Naive thymus-derived CD4-positive, alpha-beta T cell (primary cell): Measurements from ENCODE around the gene BCAS4. TPM values are rescaled to one million over a fixed set of nuclear protein-coding genes. Genes with fewer than 3 reads are reported as not detected.

Experiments used
- ATAC-seq: fragments of 150-1000 bp; cut with Tn5 transposase; 2 replicates; pipeline ENCODE4 v1.10.0; 2021; ENCODE audit warnings: mild to moderate bottlenecking, moderate library complexity
- CTCF ChIA-PET: fragments of 350-600 bp; sonication (Branson Sonifier 250); formaldehyde crosslinking; loops from one replicate; lab custom pipeline; 2021; ENCODE audit warnings: antibody characterized with exemption; lab: Charles Lee
- POLR2A ChIA-PET: fragments of 350-600 bp; sonication (Branson Sonifier 250); formaldehyde crosslinking; loops from one replicate; lab custom pipeline; 2021; ENCODE audit warnings: antibody characterized with exemption, inconsistent platforms; lab: Charles Lee
- DNase-seq, 9 donors: peaks; one replicate each; pipeline versions ENCODE4 v3.0.0 to v3.0.0-alpha.2; 2020 to 2022; ENCODE audit warnings: mixed read lengths in 1 of 9
- H3K27ac ChIP-seq: one replicate; pipeline ENCODE4 v1.7.0; 2013; ENCODE audit warnings: mild to moderate bottlenecking, low read depth, low read length, moderate library complexity
- H3K27me3 ChIP-seq, 2 donors: one replicate each; pipeline ENCODE4 v1.7.0; 2013; ENCODE audit warnings: low read length in 2 of 2, mild to moderate bottlenecking in 2 of 2, moderate library complexity in 2 of 2; ENCODE audit not compliant: control insufficient read depth in 2 of 2, insufficient read depth in 2 of 2
- H3K36me3 ChIP-seq, 3 experiments: 1 replicate in 2 of 3; 2 replicates in 1 of 3; pipeline ENCODE4 v1.7.0; 2013; ENCODE audit warnings: low read length in 3 of 3, mild to moderate bottlenecking in 3 of 3, moderate library complexity in 1 of 3; ENCODE audit not compliant: insufficient read depth in 3 of 3, control insufficient read depth in 2 of 3
- H3K4me1 ChIP-seq, 2 donors: one replicate each; pipeline ENCODE4 v1.7.0; 2013; ENCODE audit warnings: low read length in 2 of 2, mild to moderate bottlenecking in 2 of 2, moderate library complexity in 1 of 2; ENCODE audit not compliant: control insufficient read depth in 2 of 2, insufficient read depth in 2 of 2
- H3K4me3 ChIP-seq: 2 replicates; pipeline ENCODE4 v1.7.0; 2013; ENCODE audit warnings: mild to moderate bottlenecking, low read length
- H3K9me3 ChIP-seq, 3 experiments: 1 replicate in 2 of 3; 2 replicates in 1 of 3; pipeline ENCODE4 v1.7.0; 2013; ENCODE audit warnings: low read length in 3 of 3; ENCODE audit not compliant: control insufficient read depth in 2 of 3
- H3K27ac Mint-ChIP-seq, 9 donors: one replicate each; pipeline ENCODE4 v1.8.0; 2020 to 2022; ENCODE audit warnings: mixed read lengths in 9 of 9, mild to moderate bottlenecking in 8 of 9, moderate library complexity in 5 of 9, inconsistent platforms in 2 of 9
- H3K27me3 Mint-ChIP-seq, 5 donors: one replicate each; pipeline ENCODE4 v1.8.0; 2021 to 2022; ENCODE audit warnings: mixed read lengths in 5 of 5, mild to moderate bottlenecking in 1 of 5
- H3K36me3 Mint-ChIP-seq, 5 donors: one replicate each; pipeline ENCODE4 v1.8.0; 2020 to 2022; ENCODE audit warnings: mixed read lengths in 5 of 5, mild to moderate bottlenecking in 3 of 5, inconsistent platforms in 1 of 5
- H3K4me1 Mint-ChIP-seq, 7 donors: one replicate each; pipeline ENCODE4 v1.8.0; 2020 to 2022; ENCODE audit warnings: mixed read lengths in 7 of 7, mild to moderate bottlenecking in 3 of 7, inconsistent platforms in 1 of 7
- H3K4me3 Mint-ChIP-seq, 10 donors: one replicate each; pipeline ENCODE4 v1.8.0; 2020 to 2022; ENCODE audit warnings: mild to moderate bottlenecking in 10 of 10, mixed read lengths in 10 of 10, moderate library complexity in 6 of 10, inconsistent platforms in 2 of 10
- H3K9me3 Mint-ChIP-seq, 11 donors: one replicate each; pipeline ENCODE4 v1.8.0; 2020 to 2022; ENCODE audit warnings: mixed read lengths in 11 of 11, mild to moderate bottlenecking in 4 of 11, inconsistent platforms in 1 of 11, moderate library complexity in 1 of 11
- intact Hi-C, 2 donors: fragments of 100-400 bp; cut with micrococcal nuclease; formaldehyde crosslinking; loops; one replicate each; pipeline ENCODE4 v1.15.1; 2023
- polyA plus RNA-seq, 2 donors: library from polyadenylated mRNA; unstranded; fragments of 300-500 nt; fragmentation: Illumina TruSeq; gene quantifications; one replicate each; pipeline ENCODE4 v1.2.3, GENCODE V29; 2021
- total RNA-seq, 6 experiments: library from RNA in 5 of 6; stranded (reverse) in 5 of 6; gene quantifications; 1 replicate in 5 of 6; 2 replicates in 1 of 6; pipeline ENCODE4 v1.2.3 and lab custom pipeline; 2021 to 2026

The BCAS4 gene
- total RNA-seq (10 to 100 TPM in 4 of 5 experiments, 1 to 10 TPM in 1; 5.5 to 54.0 (median 45.0) TPM), polyA plus RNA-seq (10 to 100 TPM; 23.3 to 24.1 TPM), total RNA-seq (lab: John Stamatoyannopoulos, UW) (24.6 reads per million, percentile 55 among the genes with 10 or more reads in this experiment)

GRCh38 chr20:50794846-50795634, at the start of gene BCAS4:
TSS of gene BCAS4 (plus strand) at chr20:50795061. CDS start at chr20:50795084, 23 bp downstream.
- Histone ChIP-seq H3K4me3 (peak within 1 kb of the TSS; percentile 94), H3K27me3 (no peaks in the 10 kb centered on the region), H3K27ac (peak within 1 kb of the TSS; percentile 91), H3K4me1 (peaks cover 11 to 17% of the 10 kb centered on the region in 2 donors), H3K9me3 (no peaks in the 10 kb centered on the region), H3K36me3 (peaks cover 0 to 4% (median 0%) of the 10 kb centered on the region in 3 experiments)
- no peaks in the 10 kb centered on the region for H3K9me3 Mint-ChIP-seq
- H3K36me3 Mint-ChIP-seq: peaks cover 0 to 6% (median 0%) of the 10 kb centered on the region in 5 donors
- intact Hi-C loops: loop anchor here (1.0 to 10.0 kb wide), 13 partner anchors 9 to 603 kb away; partner anchors contain the start of genes DPM1 (in 2 of the 2), MOCS3 (in 2 of the 2), PARD6B (in 2 of the 2) and CEBPB (in 1 of the 2)
- no peaks in the 10 kb centered on the region for H3K27me3 Mint-ChIP-seq
- H3K4me3 Mint-ChIP-seq: peak within 1 kb of the TSS; percentile 84 to 95 (median 90)
- H3K4me1 Mint-ChIP-seq: peaks cover 8 to 44% (median 28%) of the 10 kb centered on the region in 7 donors
- peak within 1 kb of the TSS; percentile 70 to 92 (median 86) for H3K27ac Mint-ChIP-seq
- POLR2A ChIA-PET: interaction anchor here (0.6 to 3.4 kb wide), 20 partner anchors 9 to 186 kb away, joined by 3 to 79 read pairs (median 5); partner anchors contain the start of genes ADNP, DPM1 and MOCS3
- CTCF ChIA-PET: interaction anchor here (0.6 to 9.0 kb wide), 23 partner anchors 9 to 511 kb away, joined by 3 to 147 read pairs (median 4); partner anchors contain the start of genes ADNP, DPM1 and MOCS3
- DNase-seq (peak; percentile 74 to 94 (median 89)), ATAC-seq (peak; percentile 97)

GRCh38 chr20:50745634-50746137, 49.2 kb upstream of the BCAS4 start:
- H3K36me3 Mint-ChIP-seq: peaks cover 0 to 28% (median 4%) of the 10 kb centered on the region in 5 donors
- H3K27ac Mint-ChIP-seq: peak overlapping the region in 7 of 9 donors; percentile 0 to 80 (median 50)

GRCh38 chr20:50746138-50746940, 48.5 kb upstream of the BCAS4 start:
- CTCF ChIA-PET: no interaction called here
- no peak for ATAC-seq
- peak overlapping the region in 7 of 9 donors; percentile 17 to 80 (median 50) for H3K27ac Mint-ChIP-seq
- Histone ChIP-seq H3K4me3 (no peak overlapping the region), H3K9me3 (no peaks in the 10 kb centered on the region), H3K27me3 (no peaks in the 10 kb centered on the region), H3K36me3 (peaks cover 0 to 20% (median 0%) of the 10 kb centered on the region in 3 experiments), H3K27ac (no peak overlapping the region), H3K4me1 (no peaks in the 10 kb centered on the region)
- H3K4me3 Mint-ChIP-seq: no peak overlapping the region
- no peak for DNase-seq
- peaks cover 0 to 22% (median under 1%) of the 10 kb centered on the region in 5 donors for H3K36me3 Mint-ChIP-seq
- H3K9me3 Mint-ChIP-seq: no peaks in the 10 kb centered on the region
- no peaks in the 10 kb centered on the region for H3K27me3 Mint-ChIP-seq
- H3K4me1 Mint-ChIP-seq: peaks cover 10 to 25% (median 19%) of the 10 kb centered on the region in 7 donors
- intact Hi-C loops: loop anchor here (2.0 to 5.0 kb wide), 3 partner anchors 14 to 559 kb away; no protein-coding TSS in a partner anchor
- POLR2A ChIA-PET: no interaction called here

More at GRCh38 chr20:50745634-50746137, 49.2 kb upstream of the BCAS4 start:
- H3K9me3 ChIP-seq: no peaks in the 10 kb centered on the region
- peaks cover 11 to 29% (median 24%) of the 10 kb centered on the region in 7 donors for H3K4me1 Mint-ChIP-seq
- POLR2A ChIA-PET: no interaction called here
- no peak overlapping the region for H3K27ac ChIP-seq
- no peak for ATAC-seq
- no peak overlapping the region for H3K4me3 Mint-ChIP-seq
- no peaks in the 10 kb centered on the region for H3K4me1 ChIP-seq
- H3K36me3 ChIP-seq: peaks cover 0 to 20% (median 0%) of the 10 kb centered on the region in 3 experiments
- CTCF ChIA-PET: interaction anchor here (0.6 kb wide), 1 partner anchor 52 kb away, joined by 3 read pairs; no protein-coding TSS in a partner anchor
- no peaks in the 10 kb centered on the region for H3K27me3 ChIP-seq
- no peaks in the 10 kb centered on the region for H3K27me3 Mint-ChIP-seq
- no peak for DNase-seq
- H3K4me3 ChIP-seq: no peak overlapping the region
- no peaks in the 10 kb centered on the region for H3K9me3 Mint-ChIP-seq
- intact Hi-C loops: loop anchor here (2.0 to 5.0 kb wide), 3 partner anchors 13 to 558 kb away; no protein-coding TSS in a partner anchor

GRCh38 chr20:50747275-50747674, 47.6 kb upstream of the BCAS4 start:
- Mint-ChIP-seq H3K4me1 (peaks cover 10 to 24% (median 19%) of the 10 kb centered on the region in 7 donors), H3K4me3 (peak overlapping the region in 7 of 10 donors; percentile 16 to 73 (median 56)), H3K36me3 (peaks cover 0 to 24% (median 0%) of the 10 kb centered on the region in 5 donors), H3K9me3 (no peaks in the 10 kb centered on the region), H3K27ac (peak overlapping the region; percentile 17 to 85 (median 76)), H3K27me3 (no peaks in the 10 kb centered on the region)
- Histone ChIP-seq H3K36me3 (peaks cover 0 to 15% (median 0%) of the 10 kb centered on the region in 3 experiments), H3K27ac (peak overlapping the region; percentile 29), H3K4me1 (no peaks in the 10 kb centered on the region), H3K4me3 (no peak overlapping the region), H3K27me3 (no peaks in the 10 kb centered on the region), H3K9me3 (no peaks in the 10 kb centered on the region)
- ChIA-PET POLR2A (no interaction called here), CTCF (no interaction called here)
- DNase-seq (no peak), ATAC-seq (no peak)
- intact Hi-C loops: loop anchor here (2.0 to 5.0 kb wide), 3 partner anchors 14 to 560 kb away; no protein-coding TSS in a partner anchor

GRCh38 chr20:50750145-50750671, 44.7 kb upstream of the BCAS4 start:
- Mint-ChIP-seq H3K4me1 (peaks cover 8 to 23% (median 19%) of the 10 kb centered on the region in 7 donors), H3K9me3 (no peaks in the 10 kb centered on the region)
- H3K9me3 ChIP-seq: no peaks in the 10 kb centered on the region

More at GRCh38 chr20:50750145-50750671, 44.7 kb upstream of the BCAS4 start:
- no peak overlapping the region for H3K4me3 ChIP-seq
- ATAC-seq (no peak), DNase-seq (no peak)
- no peak overlapping the region for H3K4me3 Mint-ChIP-seq
- peaks cover 0 to 15% (median 0%) of the 10 kb centered on the region in 3 experiments for H3K36me3 ChIP-seq
- H3K27ac ChIP-seq: no peak overlapping the region
- H3K27me3 Mint-ChIP-seq: no peaks in the 10 kb centered on the region
- ChIA-PET POLR2A (interaction anchor here (0.6 to 1.9 kb wide), 3 partner anchors 15 to 45 kb away, joined by 3 to 5 read pairs (median 3); partner anchors contain the start of gene BCAS4), CTCF (interaction anchor here (1.4 to 1.9 kb wide), 4 partner anchors 16 to 1039 kb away, joined by 4 to 5 read pairs (median 4); no protein-coding TSS in a partner anchor)
- H3K4me1 ChIP-seq: no peaks in the 10 kb centered on the region
- peaks cover 0 to 17% (median 0%) of the 10 kb centered on the region in 5 donors for H3K36me3 Mint-ChIP-seq
- intact Hi-C loops: no loop called here
- H3K27me3 ChIP-seq: no peaks in the 10 kb centered on the region
- H3K27ac Mint-ChIP-seq: no peak overlapping the region
